HCEC 1CT (cell line): ENCODE data around the gene PPDPF.

ENCODE experiments used
- DNase-seq: peaks from one replicate; pipeline ENCODE4 v3.0.0-alpha.2; 2017

The PPDPF gene

GRCh38 chr20:63525185-63525584 is 4.6 kb downstream of the PPDPF start:
- peak; percentile 30 for DNase-seq

GRCh38 chr20:63525971-63526370 is 5.4 kb downstream of the PPDPF start:
- no peak for DNase-seq

GRCh38 chr20:63527184-63527583 is 6.6 kb downstream of the PPDPF start:
- no peak for DNase-seq

- no peak for DNase-seq
These were observed 8.8 kb downstream of the PPDPF start for GRCh38 chr20:63529180-63529860.

- no peak for DNase-seq
These were observed 9.6 kb downstream of the PPDPF start for GRCh38 chr20:63529861-63530787.

GRCh38 chr20:63530788-63531160 is 10.2 kb downstream of the PPDPF start:
- DNase-seq, result no peak

- no peak for DNase-seq
These were observed 11.3 kb downstream of the PPDPF start for GRCh38 chr20:63531686-63532448.

GRCh38 chr20:63532449-63532971 is 11.9 kb downstream of the PPDPF start:
- DNase-seq, result no peak

GRCh38 chr20:63533388-63533787 is 12.8 kb downstream of the PPDPF start:
- DNase-seq, result no peak

GRCh38 chr20:63533871-63534393 is 13.4 kb downstream of the PPDPF start:
- no peak for DNase-seq

- no peak for DNase-seq
These were observed 13.9 kb downstream of the PPDPF start for GRCh38 chr20:63534427-63534830.

GRCh38 chr20:63534831-63535651 is 14.5 kb downstream of the PPDPF start:
- DNase-seq, result no peak

- DNase-seq, result no peak
These were observed 15.8 kb downstream of the PPDPF start for GRCh38 chr20:63536241-63536977.

GRCh38 chr20:63536997-63537524 is 16.5 kb downstream of the PPDPF start, which contains the start of gene PTK6:
TSS of gene PTK6 (minus strand) at chr20:63537376. CDS start at chr20:63537314, 62 bp downstream.
- no peak for DNase-seq

GRCh38 chr20:63537525-63538203 is 17.1 kb downstream of the PPDPF start:
- DNase-seq, result peak; percentile 96

GRCh38 chr20:63538204-63539091 is 17.9 kb downstream of the PPDPF start:
- peak; percentile 29 for DNase-seq

GRCh38 chr20:63539092-63539430 is 18.5 kb downstream of the PPDPF start:
- DNase-seq, result no peak

GRCh38 chr20:63539441-63540370 is 19.1 kb downstream of the PPDPF start:
- DNase-seq, result no peak
